HG03095 (cell line): ENCODE results near the gene ADRA2B.

ENCODE experiments used
- ATAC-seq: cut with Tn5 transposase; IDR thresholded peaks from one replicate; pipeline ENCODE4 v1.9.1; 2021; ENCODE audit warnings: moderate library complexity; ENCODE audit not compliant: unreplicated experiment

The ADRA2B gene

DNA sequence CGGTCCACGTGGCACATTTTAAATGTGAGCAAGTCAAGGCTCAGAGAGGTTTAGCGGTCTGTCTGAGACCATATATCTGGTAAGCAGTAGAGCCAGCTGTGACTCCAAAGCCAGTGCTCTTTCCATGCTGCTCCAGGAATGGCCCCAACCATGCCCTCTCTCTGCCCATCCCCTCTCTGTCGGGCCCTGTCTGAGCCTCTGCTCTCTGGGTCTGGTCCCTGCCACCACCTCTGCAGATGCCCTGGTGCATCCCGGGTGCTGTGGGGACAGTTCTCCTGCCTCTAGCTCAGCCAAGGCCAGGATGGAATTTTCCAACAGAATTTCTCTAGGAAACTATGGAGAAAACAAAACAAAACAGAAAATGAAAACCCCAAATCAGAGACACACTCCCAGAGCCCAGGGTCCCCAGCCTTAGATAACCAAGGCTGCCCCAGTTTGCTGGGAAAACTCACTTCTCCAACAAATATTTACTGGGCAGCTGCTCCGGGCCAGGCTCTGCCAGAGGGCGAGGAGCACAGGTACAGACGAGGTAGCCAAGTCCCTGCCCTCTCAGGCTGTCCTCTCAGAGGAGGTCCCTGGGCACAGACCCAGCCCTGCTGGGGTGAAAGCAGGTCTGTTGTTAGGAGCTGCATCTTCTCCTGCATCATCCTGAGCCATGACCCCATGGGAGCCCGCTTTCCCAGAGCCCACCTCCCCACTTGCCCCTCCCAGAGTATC is 9.2 kb downstream of the ADRA2B start:
- no peak for ATAC-seq

DNA sequence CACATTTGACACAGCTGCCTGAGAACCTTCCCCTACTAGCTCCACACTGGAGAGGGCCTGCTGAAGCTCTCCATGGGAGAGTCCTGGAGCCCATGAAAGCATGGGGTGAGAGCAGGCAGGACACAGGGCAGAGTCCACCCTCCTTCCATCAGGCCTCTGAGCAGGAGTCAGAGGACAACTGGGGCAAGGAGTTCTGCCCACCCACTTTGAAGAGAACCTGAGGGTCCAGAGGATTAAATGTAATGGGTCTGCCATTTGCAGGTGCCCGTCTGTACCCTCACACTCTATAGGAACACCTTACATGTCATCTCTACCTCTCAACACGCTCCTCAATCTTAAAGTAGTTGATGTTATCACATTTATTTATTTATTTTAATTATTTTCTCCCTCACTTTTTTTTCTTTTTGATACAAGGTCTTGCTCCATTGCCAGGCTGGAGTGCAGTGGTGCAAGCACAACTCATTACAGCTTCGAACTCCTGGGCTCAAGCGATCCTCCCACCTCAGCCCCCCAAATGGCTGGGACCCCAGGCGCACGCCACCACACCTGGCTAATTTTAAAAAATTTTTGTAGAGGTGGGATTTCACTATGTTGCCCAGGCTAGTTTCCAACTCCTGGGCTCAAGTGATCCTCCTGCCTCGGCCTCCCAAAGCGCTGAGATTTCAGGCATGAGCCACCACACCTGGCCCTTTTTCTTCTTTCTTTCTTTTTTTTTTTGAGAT is 10.2 kb downstream of the ADRA2B start:
- ATAC-seq = no peak

DNA sequence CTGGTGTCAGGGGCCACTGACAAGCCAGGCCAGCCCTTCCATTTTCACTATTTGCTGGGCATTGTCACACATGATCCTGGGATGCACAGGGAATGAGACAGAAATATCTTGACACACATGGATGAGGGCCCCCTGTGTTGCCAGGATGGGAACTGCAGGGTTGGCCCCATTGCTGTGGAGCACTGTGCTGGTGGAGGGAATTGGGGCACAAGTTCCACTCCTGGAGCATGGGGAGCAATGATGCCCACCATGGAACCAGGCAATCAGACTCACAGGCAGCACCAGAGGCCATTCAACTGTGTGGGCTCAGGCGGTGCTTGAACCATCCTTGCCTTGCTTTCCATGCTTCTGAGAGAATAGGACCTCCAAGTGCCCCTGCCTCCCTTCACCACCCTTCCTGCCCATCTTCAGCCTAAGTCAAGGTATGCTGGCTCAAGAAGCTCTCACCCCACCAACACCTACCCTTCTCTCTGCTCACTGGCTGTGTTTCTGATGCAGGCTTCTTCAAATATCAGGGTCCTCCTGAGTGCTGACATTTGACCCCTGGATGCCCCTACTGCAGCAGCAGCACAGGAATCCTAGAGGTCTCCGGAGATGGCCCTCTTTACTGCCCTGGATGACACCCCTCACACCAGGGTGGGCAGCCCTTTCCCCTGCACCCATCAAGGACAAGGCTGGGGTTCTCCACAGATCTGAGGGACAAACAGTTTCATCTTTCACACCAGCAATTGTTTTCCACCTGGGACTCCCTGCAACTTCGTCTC is 11.0 kb downstream of the ADRA2B start:
- ATAC-seq = no peak

DNA sequence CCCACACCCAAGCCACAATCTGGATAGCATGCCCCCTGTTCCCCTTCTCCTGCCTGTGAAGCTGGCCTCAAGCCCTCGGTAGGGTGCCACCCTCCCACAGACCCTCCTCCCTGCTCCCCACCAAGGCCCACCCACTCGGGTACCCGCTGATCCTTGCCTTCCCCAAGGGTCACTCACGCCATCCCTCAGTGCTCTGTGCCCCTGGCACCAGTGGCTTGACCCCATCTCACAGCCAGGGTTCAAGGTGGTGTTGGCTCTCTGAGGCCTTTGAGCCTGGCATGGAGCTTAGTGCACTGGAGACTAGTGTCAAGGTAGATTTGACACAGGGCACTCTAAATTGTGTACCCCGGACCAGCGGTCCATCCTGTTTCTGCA is 11.9 kb downstream of the ADRA2B start:
- no peak for ATAC-seq

DNA sequence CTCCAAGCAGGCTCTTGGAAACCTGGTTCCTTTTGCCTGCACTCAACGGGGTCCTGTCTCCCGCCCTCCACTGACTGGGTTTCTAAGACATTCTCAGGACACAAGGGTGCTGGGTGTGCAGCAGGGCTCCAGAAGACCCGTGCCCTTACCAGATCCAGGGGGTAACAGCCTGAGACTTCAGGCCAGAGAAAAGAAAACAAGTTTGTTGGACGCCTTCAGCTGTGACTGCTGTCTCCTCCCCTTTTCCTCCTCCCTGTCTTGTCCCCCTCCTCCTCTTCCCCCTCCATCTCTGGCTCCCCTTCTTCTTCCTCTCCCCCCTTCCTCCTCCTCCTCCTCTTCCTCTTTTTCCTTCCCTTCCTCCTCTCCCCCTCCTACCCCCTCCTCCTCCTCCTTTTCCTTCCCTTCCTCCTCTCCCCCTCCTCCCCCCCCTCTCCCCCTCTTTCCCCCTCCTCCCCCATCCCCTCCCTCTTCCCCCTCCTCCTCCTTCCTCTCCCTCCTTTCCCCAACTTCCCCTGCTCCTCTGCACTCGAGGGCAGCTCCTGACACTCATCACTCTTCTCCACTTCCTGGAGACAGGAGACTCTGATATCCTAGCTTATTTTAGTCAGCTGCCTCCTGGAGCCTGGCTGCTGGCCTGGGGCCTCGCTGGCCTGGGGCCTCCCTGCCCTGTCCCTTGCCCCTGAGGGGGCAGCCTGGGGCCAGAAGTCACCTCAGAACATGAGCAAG is 12.4 kb downstream of the ADRA2B start:
- no peak for ATAC-seq

DNA sequence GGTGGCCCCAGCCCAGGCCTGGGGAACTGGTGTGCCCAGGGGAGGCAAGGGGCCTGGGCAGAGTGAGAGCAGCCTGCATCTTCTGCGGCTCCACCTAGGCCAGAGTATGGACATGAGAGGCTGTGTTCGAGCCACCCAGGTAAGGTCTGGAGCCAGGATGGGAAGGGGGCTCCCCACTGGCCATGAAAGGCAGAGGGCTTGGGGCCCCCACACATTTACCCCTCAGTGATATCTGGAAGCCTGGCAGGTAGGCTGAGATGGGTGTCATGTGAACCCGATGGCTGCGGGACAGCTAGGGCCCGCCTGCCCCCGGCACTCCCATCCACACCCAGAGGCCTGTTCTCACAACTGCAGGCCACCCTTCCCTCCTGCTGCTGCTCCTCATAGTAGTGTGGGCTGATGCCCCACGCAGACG is 13.2 kb downstream of the ADRA2B start:
- ATAC-seq = no peak

DNA sequence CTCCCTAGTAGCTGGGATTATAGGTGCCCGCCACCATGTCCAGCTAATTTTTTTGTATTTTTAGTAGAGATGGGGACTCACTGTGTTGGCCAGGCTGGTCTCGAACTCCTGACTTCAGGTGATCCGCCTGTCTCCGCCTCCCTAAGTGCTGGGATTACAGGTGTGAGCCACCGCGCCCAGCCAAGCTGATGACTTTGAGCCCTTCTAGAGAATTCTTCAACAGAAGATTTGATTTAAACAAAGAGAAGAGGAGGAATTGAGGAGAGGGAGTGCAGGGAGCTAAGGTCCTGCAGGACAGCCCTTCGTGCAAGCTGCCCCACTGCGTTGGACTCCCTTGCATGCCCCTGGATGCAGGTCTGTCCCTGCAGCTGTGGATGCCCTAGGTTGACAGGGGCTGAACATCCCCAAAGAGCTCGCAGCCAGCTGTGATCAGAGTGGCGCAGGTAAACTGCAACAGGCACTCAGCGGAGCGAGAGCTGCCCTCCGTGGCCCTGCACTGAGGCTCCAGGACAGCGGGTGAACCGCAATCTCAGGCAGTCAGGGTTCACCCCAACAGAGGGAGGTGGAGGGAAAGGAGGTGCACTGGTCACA is 13.7 kb downstream of the ADRA2B start:
- ATAC-seq = no peak

DNA sequence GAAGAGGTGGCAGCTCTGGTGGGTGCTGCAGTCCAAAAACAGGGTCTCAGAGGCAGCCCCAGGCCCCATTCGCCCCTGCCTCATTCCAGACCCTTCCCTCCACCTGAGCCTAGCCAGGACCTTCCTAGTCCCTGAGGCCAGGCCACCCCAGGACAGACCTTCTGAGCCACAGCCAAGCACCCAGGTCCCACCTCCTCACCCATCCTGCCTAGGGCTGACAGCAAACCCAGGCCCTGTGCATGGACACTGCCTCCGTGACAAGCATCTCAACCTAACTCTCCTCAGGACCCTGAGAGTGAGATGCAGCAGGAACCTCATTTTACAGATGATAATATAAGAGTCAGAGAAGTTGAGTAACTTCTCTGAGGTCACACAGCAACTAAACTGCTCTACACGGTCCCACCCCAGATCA is 15.5 kb downstream of the ADRA2B start:
- ATAC-seq = no peak

DNA sequence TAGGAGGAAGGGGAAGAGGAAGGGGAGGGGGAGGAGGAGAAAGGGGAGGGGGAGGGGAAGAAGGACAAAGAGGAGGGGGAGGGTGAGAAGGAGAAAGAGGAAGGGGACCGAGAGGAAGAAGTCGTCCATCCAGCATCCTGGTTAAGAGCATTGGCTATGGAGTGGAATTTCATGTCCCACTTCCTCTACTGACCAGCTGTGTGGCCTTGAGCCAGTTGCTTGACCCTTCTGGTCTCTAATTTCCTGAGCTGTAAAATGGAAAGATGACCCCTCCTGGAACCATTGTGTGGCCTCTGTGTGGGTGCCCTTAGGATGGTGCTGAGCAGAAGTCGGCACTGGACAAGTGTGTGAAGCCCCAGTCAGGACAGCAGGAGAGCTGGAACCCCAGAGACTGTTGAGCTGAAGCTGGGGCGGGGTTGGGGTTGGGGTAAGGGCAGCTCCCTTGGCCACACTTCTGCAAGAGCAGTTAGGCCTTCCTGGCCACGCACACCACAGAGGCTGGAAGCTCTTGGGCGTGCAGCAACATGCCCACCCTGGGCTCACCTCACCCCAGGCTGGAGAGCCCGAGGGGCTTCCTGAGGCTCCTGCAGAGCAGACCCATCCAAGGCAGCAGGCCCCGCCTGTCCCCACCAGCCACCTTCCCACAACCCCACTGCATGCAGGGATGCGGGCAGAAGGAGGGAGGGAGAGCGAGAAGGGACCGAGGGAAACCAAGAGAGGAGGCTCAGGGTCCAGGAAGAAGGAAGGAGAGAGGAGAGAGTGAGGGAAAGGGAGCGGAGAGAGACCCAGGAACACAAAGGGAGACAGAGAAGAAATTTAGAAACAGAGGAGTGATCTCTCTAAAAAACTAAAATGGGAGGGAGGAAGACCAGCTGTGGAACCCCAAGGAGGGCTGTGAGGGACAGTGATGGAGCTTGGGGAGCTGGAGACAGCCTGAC is 16.2 kb downstream of the ADRA2B start:
- no peak for ATAC-seq

DNA sequence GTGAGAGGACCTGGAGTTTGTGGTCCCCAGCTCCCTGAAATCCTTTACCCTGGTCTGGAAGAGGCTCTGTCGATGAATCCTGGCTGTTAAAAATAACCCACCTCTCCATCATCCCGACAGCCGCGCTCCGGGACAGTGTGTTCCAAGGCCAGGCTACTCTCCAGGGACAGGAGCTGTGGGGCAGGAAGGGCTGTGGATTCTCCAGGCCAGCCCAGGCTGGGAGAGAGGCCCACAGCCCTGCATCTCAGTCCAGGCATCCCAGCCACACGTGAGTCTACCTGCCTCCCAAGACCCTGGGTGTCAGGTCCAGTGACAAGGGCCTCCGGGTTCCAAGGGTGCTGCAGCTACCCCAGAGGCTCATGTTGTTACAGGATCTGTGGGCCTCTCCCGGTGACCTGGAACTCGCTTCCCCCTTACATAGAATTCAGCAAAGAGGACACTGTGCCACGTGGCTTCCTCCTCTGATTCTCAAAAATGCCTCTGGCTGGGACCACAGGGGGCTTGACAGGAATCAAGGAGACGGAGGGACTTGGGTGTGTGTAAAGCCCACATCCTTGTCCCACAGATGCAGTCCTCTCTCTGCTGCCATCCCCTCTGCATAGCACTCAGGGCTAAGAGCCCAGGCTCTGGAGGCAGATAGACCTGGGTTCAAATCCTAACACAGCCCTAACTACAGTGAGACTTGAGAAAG is 17.3 kb downstream of the ADRA2B start:
- no peak for ATAC-seq

DNA sequence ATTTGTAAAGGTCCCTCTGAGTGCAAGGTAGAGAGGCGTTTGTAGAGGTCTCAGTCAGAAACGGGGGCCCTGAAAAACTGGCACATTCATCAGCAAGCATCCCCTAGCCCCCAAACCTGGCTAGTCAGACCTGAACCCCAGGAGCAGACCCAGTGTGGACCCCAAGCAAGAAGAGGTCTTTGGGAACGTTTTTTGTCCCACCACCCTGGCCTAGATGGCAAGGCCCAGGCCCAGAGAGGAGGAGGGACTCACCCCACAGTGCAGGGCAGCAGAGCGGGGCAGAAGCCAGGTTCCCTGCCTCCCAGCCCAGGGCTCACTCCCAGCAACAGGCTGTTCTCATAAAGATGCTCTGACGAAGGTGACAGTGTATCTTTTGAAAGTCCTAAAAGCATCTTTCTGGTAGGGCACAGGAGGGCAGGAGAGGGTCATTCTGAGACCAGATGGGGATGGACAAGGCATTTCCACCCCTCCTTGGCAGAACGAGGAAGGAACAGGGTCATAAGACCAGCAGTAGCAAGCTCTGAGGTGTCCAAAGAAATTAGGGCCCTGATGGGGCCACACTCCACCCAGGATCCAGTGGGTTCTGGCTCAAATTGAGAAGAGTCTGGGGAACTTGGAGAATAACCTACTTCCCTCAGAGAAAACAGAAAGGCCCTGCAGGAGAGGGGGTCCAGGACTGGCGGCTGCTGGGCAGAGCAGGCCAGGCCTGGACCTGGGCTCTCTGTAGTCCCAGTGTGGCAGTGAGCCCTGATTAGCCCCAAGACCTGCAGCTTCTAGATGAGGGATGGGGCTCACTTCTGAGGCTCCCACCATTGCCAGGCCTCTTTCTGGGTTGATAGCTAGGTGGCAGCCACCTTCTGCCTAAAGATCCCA is 18.2 kb downstream of the ADRA2B start:
- no peak for ATAC-seq

DNA sequence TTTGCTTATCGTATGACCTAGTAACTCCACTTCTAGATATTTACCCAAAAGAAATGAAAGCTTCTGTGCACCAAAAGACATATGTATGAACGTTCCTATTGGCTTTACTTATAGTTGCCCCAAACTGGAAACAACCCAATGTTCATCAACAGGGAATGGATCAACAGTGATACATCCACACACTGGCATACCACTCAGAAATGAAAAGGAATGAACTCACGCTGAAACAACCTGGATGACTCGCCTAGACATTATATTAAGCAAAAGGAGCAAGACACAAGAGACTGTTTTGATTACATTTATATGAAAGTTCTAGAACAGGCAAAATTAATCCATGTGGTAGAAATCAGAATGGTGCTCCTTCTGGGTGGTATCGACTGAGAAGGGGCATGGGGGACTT is 18.9 kb downstream of the ADRA2B start:
- ATAC-seq = no peak

DNA sequence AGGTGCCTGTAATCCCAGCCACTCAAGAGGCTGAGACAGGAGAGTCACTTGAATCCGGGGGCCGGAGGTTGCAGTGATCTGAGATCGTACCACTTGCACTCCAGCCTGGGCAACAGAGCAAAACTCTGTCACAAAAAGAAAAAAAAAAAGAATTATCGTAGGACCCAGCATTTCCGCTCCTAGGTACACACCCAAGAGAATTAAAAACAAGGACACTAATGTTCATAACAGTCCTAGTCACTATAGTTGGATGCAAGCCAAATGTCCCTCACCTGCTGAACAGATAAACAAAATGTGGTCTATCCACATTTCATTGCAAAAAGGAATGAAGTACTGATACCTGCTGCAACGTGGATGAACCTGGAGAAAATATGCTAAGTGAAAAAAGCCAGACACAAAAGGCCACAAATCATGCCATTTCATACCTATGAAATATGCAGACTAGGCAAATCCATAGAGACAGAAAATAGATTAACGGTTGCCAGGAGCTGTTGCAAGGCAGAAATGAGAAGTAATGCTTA is 21.2 kb downstream of the ADRA2B start:
- no peak for ATAC-seq

DNA sequence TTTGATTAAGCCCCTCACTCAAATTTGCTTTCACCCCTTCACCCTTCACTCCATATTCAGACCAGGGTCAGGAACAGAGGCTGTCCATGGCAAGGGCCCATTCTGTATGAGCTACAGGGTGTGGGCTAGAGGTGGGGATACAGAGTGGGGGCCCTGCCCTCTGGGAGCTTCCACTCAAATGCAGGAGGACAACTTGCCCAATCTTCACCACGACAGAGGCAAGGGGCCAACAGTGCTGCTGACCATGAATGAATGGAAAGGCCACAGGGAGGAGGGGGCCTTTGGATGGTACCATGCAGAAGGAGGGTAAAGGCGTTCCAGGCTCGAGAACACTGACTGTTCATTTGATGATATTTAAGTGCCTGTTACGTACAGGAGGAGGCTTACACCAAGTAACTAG is 22.8 kb downstream of the ADRA2B start:
- ATAC-seq = no peak

DNA sequence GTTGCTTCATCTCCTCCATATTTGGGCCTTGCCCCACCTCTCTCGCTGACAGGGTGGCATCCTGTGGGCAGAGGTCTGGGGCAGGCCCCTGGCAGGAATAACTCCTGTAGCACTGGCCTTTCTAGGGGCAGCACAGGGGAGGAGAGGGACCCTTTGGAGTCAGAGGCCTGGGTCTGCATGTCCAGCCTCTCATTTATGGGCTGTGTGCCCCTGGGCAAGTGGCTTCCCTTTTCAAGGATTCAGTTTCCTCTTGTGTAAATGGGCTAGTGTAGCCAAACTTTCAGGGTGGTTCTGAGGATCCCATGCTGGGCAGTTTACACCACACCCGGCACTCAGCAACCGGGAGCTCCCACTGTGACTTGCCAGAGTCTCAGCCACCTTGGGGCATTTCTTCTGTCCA is 23.4 kb downstream of the ADRA2B start:
- ATAC-seq = no peak

DNA sequence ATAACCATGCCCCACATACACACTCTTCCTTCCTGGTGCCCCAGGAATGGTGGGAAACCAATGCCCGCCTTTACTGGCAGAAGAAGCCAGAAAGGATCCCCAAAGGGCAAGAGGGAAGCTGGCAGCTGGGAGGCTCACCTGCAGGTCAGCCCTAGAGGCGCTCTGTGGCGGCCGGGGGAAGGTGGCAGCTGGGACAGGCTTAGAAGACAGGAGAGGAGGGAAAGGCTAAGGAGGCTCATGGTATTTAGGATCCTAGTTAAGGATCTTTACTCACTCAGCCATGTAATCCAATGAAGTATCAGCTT is 23.8 kb downstream of the ADRA2B start:
- no peak for ATAC-seq

DNA sequence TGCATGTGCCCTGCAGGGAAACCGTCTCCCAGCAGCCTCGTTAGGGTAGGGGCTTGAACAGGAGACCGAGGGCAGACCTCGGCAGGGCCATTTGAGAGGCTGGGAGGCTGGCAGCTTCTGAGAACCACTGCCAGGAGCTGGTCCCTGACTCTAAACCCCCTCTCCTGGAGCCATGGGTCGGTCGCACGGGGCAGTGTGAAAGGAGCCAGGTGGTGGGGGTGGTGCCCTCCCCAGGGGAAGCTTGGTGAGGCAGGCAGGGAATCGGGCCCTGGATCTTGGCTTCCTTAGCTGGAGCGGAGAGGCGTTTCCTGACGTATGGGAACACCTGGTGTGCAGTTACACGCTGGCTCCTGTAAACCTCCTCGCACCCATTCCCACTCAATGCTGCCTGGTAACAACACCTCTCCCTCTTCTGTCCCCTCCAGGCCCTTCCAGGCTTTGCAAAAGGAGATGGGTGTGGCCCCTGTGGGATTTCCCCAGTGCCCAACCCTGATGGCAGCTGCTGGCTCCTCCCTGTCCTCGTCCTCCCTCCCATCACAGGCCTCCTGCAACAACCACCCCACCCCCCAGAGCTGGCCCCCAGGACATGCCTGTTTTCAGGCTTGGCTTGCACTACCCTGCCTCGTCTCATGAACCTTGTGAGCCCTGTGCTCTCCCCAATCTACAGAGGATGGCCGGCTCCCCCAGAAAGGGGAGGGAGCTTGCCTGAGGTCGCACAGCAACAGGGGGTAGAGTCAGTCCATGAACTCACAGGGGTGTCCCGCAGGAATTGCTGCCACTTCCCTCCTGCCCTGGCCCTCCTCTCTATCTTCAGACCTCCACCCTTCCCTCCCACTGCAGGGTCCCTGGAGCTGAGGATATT is 24.4 kb downstream of the ADRA2B start:
- ATAC-seq = no peak
